Suprapubic skin (tissue), 4 donors: ENCODE measurements around the gene CCM2L. TPM values are rescaled to one million over a fixed set of nuclear protein-coding genes. Genes with fewer than 3 reads are reported as not detected.

ENCODE experiments used
- DNase-seq, 2 donors: peaks; one replicate each; pipeline ENCODE4 v3.0.0-alpha.2; 2019; ENCODE audit warnings: low spot score in 2 of 2
- H3K27ac ChIP-seq: fragments of 200-600 bp; sonication (generic); one replicate; pipeline ENCODE4 v1.5.1; 2019
- H3K27me3 ChIP-seq: fragments of 200-600 bp; sonication (generic); one replicate; pipeline ENCODE4 v1.5.1; 2019
- H3K36me3 ChIP-seq: fragments of 200-600 bp; sonication (generic); one replicate; pipeline ENCODE4 v1.5.1; 2019
- H3K4me1 ChIP-seq: fragments of 200-600 bp; sonication (generic); one replicate; pipeline ENCODE4 v1.5.1; 2019
- H3K4me3 ChIP-seq: fragments of 200-600 bp; sonication (generic); one replicate; pipeline ENCODE4 v1.5.1; 2019; ENCODE audit warnings: mild to moderate bottlenecking
- H3K9me3 ChIP-seq: fragments of 200-600 bp; sonication (generic); one replicate; pipeline ENCODE4 v1.5.1; 2019
- CTCF ChIP-seq, 2 donors: fragments of 200-600 bp in 1 of 2; fragments of 450-650 bp in 1 of 2; sonication (generic) in 1 of 2; IDR thresholded peaks; one replicate each; pipeline ENCODE4 v1.5.1; 2016 to 2019; ENCODE audit warnings: antibody characterized with exemption in 2 of 2, mild to moderate bottlenecking in 1 of 2, moderate library complexity in 1 of 2
- EP300 ChIP-seq: sonication (generic); formaldehyde crosslinking; IDR thresholded peaks from one replicate; pipeline ENCODE4 v1.6.1; 2017; ENCODE audit warnings: antibody characterized with exemption
- POLR2A ChIP-seq, 2 donors: fragments of 450-650 bp; IDR thresholded peaks; one replicate each; pipeline ENCODE4 v1.6.1; 2017; ENCODE audit warnings: antibody characterized with exemption in 2 of 2, mild to moderate bottlenecking in 2 of 2, moderate library complexity in 2 of 2
- POLR2AphosphoS5 ChIP-seq, 3 donors: sonication (generic); formaldehyde crosslinking; IDR thresholded peaks; one replicate each; pipeline ENCODE4 v1.6.1; 2017; ENCODE audit warnings: antibody characterized with exemption in 3 of 3
- WGBS: methylation state at CpG from one replicate; pipeline ENCODE4 v1.1.5; 2018; 5-methylcytosine and 5-hydroxymethylcytosine counted together
- total RNA-seq, 4 donors: library from RNA; depleted of rRNA; stranded (reverse); fragments of >200 nt; gene quantifications; one replicate each; pipeline ENCODE4 v1.1.0, GENCODE V29; 2016

Gene CCM2L
- total RNA-seq, 4 donors from 2014 or later = 0.62 to 3.4 (median 1.4) TPM

- TF ChIP-seq POLR2AphosphoS5 (IDR thresholded peaks at IDR 0.05) (no peak), EP300 (no peak), CTCF (IDR thresholded peaks at IDR 0.05) (no peak), POLR2A (IDR thresholded peaks at IDR 0.05) (no peak)
- Histone ChIP-seq H3K36me3 (no peaks in the 10 kb centered on the region), H3K9me3 (no peaks in the 10 kb centered on the region), H3K27ac (no peak overlapping the region), H3K27me3 (peaks cover 83% of the 10 kb centered on the region), H3K4me1 (peaks cover 25% of the 10 kb centered on the region), H3K4me3 (peak overlapping the region; percentile 59)
- WGBS = 0% methylated on average over 3 of the region's 42 CpGs
- DNase-seq = no peak
Measured at GRCh38 chr20:32019156-32019510, 8.9 kb downstream of the CCM2L start.

- Histone ChIP-seq H3K27ac (no peak overlapping the region), H3K36me3 (no peaks in the 10 kb centered on the region), H3K4me1 (peaks cover 25% of the 10 kb centered on the region), H3K4me3 (peak overlapping the region; percentile 59), H3K27me3 (peaks cover 90% of the 10 kb centered on the region), H3K9me3 (no peaks in the 10 kb centered on the region)
- DNase-seq = no peak
- 29% methylated on average over 11 of the region's 11 CpGs for WGBS
- TF ChIP-seq EP300 (no peak), POLR2A (IDR thresholded peaks at IDR 0.05) (no peak)
Measured at GRCh38 chr20:32019563-32020463, 9.6 kb downstream of the CCM2L start.

- Histone ChIP-seq H3K27me3 (peaks cover 94% of the 10 kb centered on the region), H3K4me3 (no peak overlapping the region), H3K4me1 (peaks cover 25% of the 10 kb centered on the region), H3K36me3 (no peaks in the 10 kb centered on the region), H3K9me3 (no peaks in the 10 kb centered on the region), H3K27ac (no peak overlapping the region)
- DNase-seq = no peak
- WGBS = 87% methylated on average over 4 of the region's 4 CpGs
- TF ChIP-seq EP300 (no peak), POLR2AphosphoS5 (IDR thresholded peaks at IDR 0.05) (no peak), CTCF (IDR thresholded peaks at IDR 0.05) (no peak), POLR2A (IDR thresholded peaks at IDR 0.05) (no peak)
Measured at GRCh38 chr20:32021091-32021490, 10.9 kb downstream of the CCM2L start.

- Histone ChIP-seq H3K4me1 (peaks cover 3% of the 10 kb centered on the region), H3K27me3 (peaks cover 59% of the 10 kb centered on the region), H3K4me3 (no peak overlapping the region), H3K36me3 (no peaks in the 10 kb centered on the region), H3K27ac (no peak overlapping the region), H3K9me3 (no peaks in the 10 kb centered on the region)
- DNase-seq = no peak
- no peak for TF ChIP-seq POLR2AphosphoS5 (IDR thresholded peaks at IDR 0.05)
- TF ChIP-seq POLR2A (IDR thresholded peaks at IDR 0.05) = no peak
- TF ChIP-seq EP300 = no peak
- TF ChIP-seq CTCF (IDR thresholded peaks at IDR 0.05) = no peak
- WGBS = 90% methylated on average over 6 of the region's 6 CpGs
Measured at GRCh38 chr20:32024683-32025295, 14.6 kb downstream of the CCM2L start.

- DNase-seq = no peak
- H3K4me3 ChIP-seq = no peak overlapping the region
- TF ChIP-seq EP300 (no peak), POLR2AphosphoS5 (IDR thresholded peaks at IDR 0.05) (no peak), CTCF (IDR thresholded peaks at IDR 0.05) (no peak), POLR2A (IDR thresholded peaks at IDR 0.05) (no peak)
- no peak overlapping the region for H3K27ac ChIP-seq
- peaks cover 32% of the 10 kb centered on the region for H3K27me3 ChIP-seq
- H3K9me3 ChIP-seq = no peaks in the 10 kb centered on the region
- no peaks in the 10 kb centered on the region for H3K36me3 ChIP-seq
- WGBS = 85% methylated on average over 3 of the region's 3 CpGs
- peaks cover 7% of the 10 kb centered on the region for H3K4me1 ChIP-seq
Measured at GRCh38 chr20:32027643-32028042, 17.4 kb downstream of the CCM2L start.
